Measurements from ENCODE around the gene TAS2R60. TPM values are rescaled to one million over a fixed set of nuclear protein-coding genes. Genes with fewer than 3 reads are reported as not detected.

TAS2R60 gene
- total and polyA plus RNA-seq, 2 experiments from 2014 or later = 0.37 to 4.0 TPM

DNA sequence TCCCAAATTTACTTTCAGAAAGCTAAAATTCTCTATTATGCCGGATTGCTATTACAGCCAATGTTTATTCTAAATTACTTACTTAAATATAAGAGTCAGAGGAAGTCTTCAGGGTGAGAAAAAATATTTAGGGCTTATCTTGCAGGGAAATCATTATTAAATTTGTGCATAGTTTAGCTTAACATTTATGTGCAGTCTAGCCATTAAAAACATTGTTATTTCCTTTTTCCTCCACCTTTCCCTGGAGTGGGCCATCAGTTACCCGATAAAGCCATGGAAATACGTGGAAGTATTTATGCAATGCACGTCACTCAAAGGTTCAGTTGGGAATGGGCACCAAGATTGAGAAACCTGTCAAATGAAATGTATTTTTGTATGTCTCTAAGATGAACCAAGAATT, 9.5 kb upstream of the TAS2R60 start:
- Histone ChIP-seq H3K9me2 (ENCODE audit: insufficient read depth) (peaks cover 10% of the 10 kb centered on the region; the same call in 1 of the 2 replicates), H3K79me2 (replicated peaks; ENCODE audit: insufficient read depth) (no peaks in the 10 kb centered on the region), H2AFZ (no peak overlapping the region), H3K27me3 (ENCODE audit: insufficient read depth) (no peaks in the 10 kb centered on the region), H3K4me2 (no peak overlapping the region), H3F3A (replicated peaks; ENCODE audit: low read depth) (no peaks in the 10 kb centered on the region), H3K4me3 (no peak overlapping the region), H3K27ac (ENCODE audit: low read depth) (no peak overlapping the region), H3K36me3 (ENCODE audit: insufficient read depth) (no peaks in the 10 kb centered on the region), H3K4me1 (ENCODE audit: insufficient read depth) (peaks cover 14% of the 10 kb centered on the region), H4K20me1 (replicated peaks; ENCODE audit: insufficient read depth) (no peaks in the 10 kb centered on the region)
- Mint-ChIP-seq H3K4me3 (no peak overlapping the region), H3K36me3 (ENCODE audit: low read depth) (peaks cover 2% of the 10 kb centered on the region; the same call in 1 of the 3 replicates), H3K4me1 (peaks cover 24% of the 10 kb centered on the region), H3K9me3 (no peaks in the 10 kb centered on the region), H3K27me3 (ENCODE audit: insufficient read depth, low read depth, poor library complexity) (peaks cover 2% of the 10 kb centered on the region), H3K27ac (no peak overlapping the region)
- ATAC-seq (no peak), DNase-seq (ENCODE audit: low spot score) (no peak)
- TF ChIP-seq REST (IDR thresholded peaks at IDR 0.05; ENCODE audit: unreplicated experiment) = no peak
- TF ChIP-seq STAT1 (IDR thresholded peaks at IDR 0.05; ENCODE audit: unreplicated experiment) = no peak
- no peak for TF ChIP-seq EZH2 (IDR thresholded peaks at IDR 0.05; ENCODE audit: low read depth, unreplicated experiment)
- TF ChIP-seq ZNF331 (CRISPR knock-in tag; IDR thresholded peaks at IDR 0.05; ENCODE audit: low read depth) = no peak
- no peak for TF ChIP-seq POLR2AphosphoS5 (IDR thresholded peaks at IDR 0.05; ENCODE audit: low read depth)
- TF ChIP-seq NANOG (IDR thresholded peaks at IDR 0.05; ENCODE audit: borderline replicate concordance) = no peak
- TF ChIP-seq ZNF114 (CRISPR knock-in tag; IDR thresholded peaks at IDR 0.05) = no peak
- no peak for TF ChIP-seq CREB1 (CRISPR knock-in tag; IDR thresholded peaks at IDR 0.05; ENCODE audit: low read depth)
- no peak for TF ChIP-seq ETS1 (IDR thresholded peaks at IDR 0.05)
- no peak for TF ChIP-seq EZH2phosphoT487 (IDR thresholded peaks at IDR 0.05; ENCODE audit: unreplicated experiment)
- TF ChIP-seq CTCF (conservative IDR thresholded peaks at IDR 0.05; ENCODE audit: low read depth in 2 of 2) = no peak
- TF ChIP-seq ZNF462 (CRISPR knock-in tag; IDR thresholded peaks at IDR 0.05) = no peak
- no peak for TF ChIP-seq JUNB (IDR thresholded peaks at IDR 0.05; ENCODE audit: unreplicated experiment)
